Measurements from ENCODE around the gene JMJD1C.

JMJD1C gene

DNA sequence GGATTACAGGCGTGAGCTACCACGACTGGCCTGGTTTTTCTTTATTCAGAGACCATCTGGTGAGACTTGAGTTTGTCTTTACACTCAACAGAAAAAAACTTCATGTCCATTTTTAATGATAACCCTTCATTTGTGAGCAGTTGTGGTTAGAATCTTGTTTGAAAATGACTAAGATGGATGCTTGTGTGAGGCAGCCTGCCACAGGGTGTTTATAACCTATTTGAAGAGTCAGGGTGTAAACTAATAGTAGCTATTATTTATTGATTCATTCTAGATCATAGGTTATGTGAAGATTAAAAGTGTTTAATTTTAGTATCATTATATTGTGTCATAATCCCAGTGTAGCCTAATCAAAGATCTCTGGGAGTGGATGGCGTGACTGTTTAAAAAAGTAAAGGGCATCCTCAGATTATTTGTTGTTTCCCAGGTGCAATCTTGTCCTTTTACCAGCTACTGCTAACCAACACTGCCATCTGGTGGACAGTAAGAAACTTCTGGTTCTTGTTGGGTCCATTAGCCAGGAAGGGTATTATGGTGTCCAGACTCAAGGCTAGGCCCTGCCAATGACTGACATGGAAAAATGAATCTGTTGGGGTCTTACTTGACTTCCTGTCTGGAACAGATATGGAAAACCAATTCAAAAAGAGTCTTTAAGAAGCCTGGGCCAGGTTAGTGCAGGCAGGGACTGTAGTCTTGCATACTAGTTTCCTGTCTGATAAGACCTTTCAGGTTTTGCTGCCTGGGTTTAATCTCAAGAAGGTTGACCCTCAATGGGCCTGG, 307.7 kb downstream of the JMJD1C start:
- Histone ChIP-seq H3F3A (ENCODE audit: control insufficient read depth, insufficient read depth) (peaks cover 11% of the 10 kb centered on the region; the same call in 1 of the 2 replicates), H3K4me2 (ENCODE audit: low read length) (no peak overlapping the region), H3K9me3 (ENCODE audit: control insufficient read depth, insufficient read depth, low read length) (no peaks in the 10 kb centered on the region), H3K27ac (ENCODE audit: low read depth, low read length) (no peak overlapping the region), H3K4me1 (ENCODE audit: control insufficient read depth, low read length) (peaks cover 6% of the 10 kb centered on the region; the same call in 1 of the 2 replicates), H3K9me2 (replicated peaks; ENCODE audit: control insufficient read depth, low read length) (no peaks in the 10 kb centered on the region), H3K27me3 (ENCODE audit: control insufficient read depth, low read length) (no peaks in the 10 kb centered on the region), H4K20me1 (ENCODE audit: control insufficient read depth, insufficient read depth, low read depth, low read length) (peaks cover 3% of the 10 kb centered on the region), H3K79me2 (ENCODE audit: control insufficient read depth, low read length) (peaks cover 11% of the 10 kb centered on the region), H3K4me3 (ENCODE audit: low read length) (no peak overlapping the region), H3K36me3 (ENCODE audit: control insufficient read depth, low read length) (peaks cover 21% of the 10 kb centered on the region)
- no peak for TF ChIP-seq EZH2phosphoT487 (IDR thresholded peaks at IDR 0.05; ENCODE audit: borderline replicate concordance, low read length)
- TF ChIP-seq, protein P1, sequence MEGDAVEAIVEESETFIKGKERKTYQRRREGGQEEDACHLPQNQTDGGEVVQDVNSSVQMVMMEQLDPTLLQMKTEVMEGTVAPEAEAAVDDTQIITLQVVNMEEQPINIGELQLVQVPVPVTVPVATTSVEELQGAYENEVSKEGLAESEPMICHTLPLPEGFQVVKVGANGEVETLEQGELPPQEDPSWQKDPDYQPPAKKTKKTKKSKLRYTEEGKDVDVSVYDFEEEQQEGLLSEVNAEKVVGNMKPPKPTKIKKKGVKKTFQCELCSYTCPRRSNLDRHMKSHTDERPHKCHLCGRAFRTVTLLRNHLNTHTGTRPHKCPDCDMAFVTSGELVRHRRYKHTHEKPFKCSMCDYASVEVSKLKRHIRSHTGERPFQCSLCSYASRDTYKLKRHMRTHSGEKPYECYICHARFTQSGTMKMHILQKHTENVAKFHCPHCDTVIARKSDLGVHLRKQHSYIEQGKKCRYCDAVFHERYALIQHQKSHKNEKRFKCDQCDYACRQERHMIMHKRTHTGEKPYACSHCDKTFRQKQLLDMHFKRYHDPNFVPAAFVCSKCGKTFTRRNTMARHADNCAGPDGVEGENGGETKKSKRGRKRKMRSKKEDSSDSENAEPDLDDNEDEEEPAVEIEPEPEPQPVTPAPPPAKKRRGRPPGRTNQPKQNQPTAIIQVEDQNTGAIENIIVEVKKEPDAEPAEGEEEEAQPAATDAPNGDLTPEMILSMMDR (IDR thresholded peaks at IDR 0.05; ENCODE audit: low read depth, low read length, poor library complexity, severe bottlenecking), result peak; percentile 89

GRCh38 chr10:63156236-63156635, 309.5 kb downstream of the JMJD1C start:
- TF ChIP-seq, protein P1 (IDR thresholded peaks at IDR 0.05; ENCODE audit: low read depth, low read length, poor library complexity, severe bottlenecking), result no peak
- TF ChIP-seq EZH2phosphoT487 (IDR thresholded peaks at IDR 0.05; ENCODE audit: borderline replicate concordance, low read length), result no peak
- Histone ChIP-seq H3K27ac (ENCODE audit: low read depth, low read length) (no peak overlapping the region), H3K4me2 (ENCODE audit: low read length) (no peak overlapping the region), H3K4me3 (ENCODE audit: low read length) (no peak overlapping the region), H3K9me3 (ENCODE audit: control insufficient read depth, insufficient read depth, low read length) (no peaks in the 10 kb centered on the region), H3F3A (ENCODE audit: control insufficient read depth, insufficient read depth) (peaks cover 8% of the 10 kb centered on the region; the same call in 1 of the 2 replicates), H3K27me3 (ENCODE audit: control insufficient read depth, low read length) (no peaks in the 10 kb centered on the region), H3K9me2 (replicated peaks; ENCODE audit: control insufficient read depth, low read length) (no peaks in the 10 kb centered on the region), H3K36me3 (ENCODE audit: control insufficient read depth, low read length) (peaks cover 36% of the 10 kb centered on the region), H4K20me1 (ENCODE audit: control insufficient read depth, insufficient read depth, low read depth, low read length) (peaks cover 3% of the 10 kb centered on the region), H3K4me1 (ENCODE audit: control insufficient read depth, low read length) (peaks cover 6% of the 10 kb centered on the region; the same call in 1 of the 2 replicates), H3K79me2 (ENCODE audit: control insufficient read depth, low read length) (peaks cover 11% of the 10 kb centered on the region)

DNA sequence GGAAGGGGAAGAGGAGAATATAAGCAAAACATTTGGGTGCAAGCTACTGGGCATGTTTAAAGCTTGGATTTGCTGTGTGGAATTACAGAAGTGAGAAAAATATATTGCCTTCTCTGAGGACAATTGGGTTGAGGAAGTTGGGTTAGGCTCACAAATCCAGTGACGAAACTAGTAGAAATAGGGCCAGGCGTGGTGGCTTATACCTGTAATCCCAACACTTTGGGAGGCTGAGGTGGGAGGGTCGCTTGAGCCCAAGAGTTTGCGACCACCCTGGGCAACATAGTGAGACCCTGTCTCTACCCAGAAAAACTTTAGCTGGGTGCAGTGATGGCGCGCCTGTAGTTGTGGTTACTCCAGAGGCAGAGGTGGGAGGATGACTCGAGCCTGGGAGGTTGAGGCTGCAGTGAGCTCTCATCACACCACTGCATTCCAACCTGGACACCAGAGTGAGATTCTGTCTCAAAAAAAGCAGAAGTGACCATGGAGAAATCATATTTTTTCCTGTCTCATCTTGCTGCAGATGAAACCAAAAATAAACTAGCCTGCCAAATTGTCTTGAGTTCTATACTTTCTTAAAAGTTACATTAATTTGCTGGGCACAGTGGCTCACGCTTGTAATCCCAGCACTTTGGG, 310.3 kb downstream of the JMJD1C start:
- Histone ChIP-seq H3K27me3 (ENCODE audit: control insufficient read depth, low read length) (no peaks in the 10 kb centered on the region), H3K27ac (ENCODE audit: low read depth, low read length) (no peak overlapping the region), H3K79me2 (ENCODE audit: control insufficient read depth, low read length) (peaks cover 11% of the 10 kb centered on the region), H3K4me3 (ENCODE audit: low read length) (no peak overlapping the region), H3K36me3 (ENCODE audit: control insufficient read depth, low read length) (peaks cover 42% of the 10 kb centered on the region), H3K4me2 (ENCODE audit: low read length) (no peak overlapping the region), H3F3A (ENCODE audit: control insufficient read depth, insufficient read depth) (peaks cover 8% of the 10 kb centered on the region; the same call in 1 of the 2 replicates), H3K9me3 (ENCODE audit: control insufficient read depth, insufficient read depth, low read length) (no peaks in the 10 kb centered on the region), H3K4me1 (ENCODE audit: control insufficient read depth, low read length) (peaks cover 6% of the 10 kb centered on the region; the same call in 1 of the 2 replicates), H3K9me2 (replicated peaks; ENCODE audit: control insufficient read depth, low read length) (no peaks in the 10 kb centered on the region), H4K20me1 (ENCODE audit: control insufficient read depth, insufficient read depth, low read depth, low read length) (no peaks in the 10 kb centered on the region; the same call in 1 of the 2 replicates)
- TF ChIP-seq, protein P1 (IDR thresholded peaks at IDR 0.05; ENCODE audit: low read depth, low read length, poor library complexity, severe bottlenecking), result no peak
- no peak for TF ChIP-seq EZH2phosphoT487 (IDR thresholded peaks at IDR 0.05; ENCODE audit: borderline replicate concordance, low read length)
